AG09309 (cell line): Measurements from ENCODE around the gene HOXA13.

Experiments used
- DNase-seq: peaks from one replicate; pipeline ENCODE4 v3.0.0-alpha.2; 2010; ENCODE audit warnings: low read depth
- H3K4me3 ChIP-seq: 2 replicates; pipeline ENCODE4 v1.5.1; 2011; ENCODE audit warnings: mild to moderate bottlenecking, low read depth, low read length, moderate library complexity; ENCODE audit not compliant: control insufficient read depth
- CTCF ChIP-seq: IDR thresholded peaks from 2 replicates; pipeline ENCODE4 v1.5.1; 2011; ENCODE audit warnings: mild to moderate bottlenecking, low read depth, low read length, inconsistent platforms; ENCODE audit not compliant: insufficient read depth, control insufficient read depth; ENCODE audit errors: missing control alignments

Gene HOXA13

GRCh38 chr7:27160145-27160545 lies 39.7 kb downstream of the HOXA13 start:
- TF ChIP-seq CTCF, result no peak
- H3K4me3 ChIP-seq, result peak overlapping the region; percentile 87
- DNase-seq, result no peak

DNA sequence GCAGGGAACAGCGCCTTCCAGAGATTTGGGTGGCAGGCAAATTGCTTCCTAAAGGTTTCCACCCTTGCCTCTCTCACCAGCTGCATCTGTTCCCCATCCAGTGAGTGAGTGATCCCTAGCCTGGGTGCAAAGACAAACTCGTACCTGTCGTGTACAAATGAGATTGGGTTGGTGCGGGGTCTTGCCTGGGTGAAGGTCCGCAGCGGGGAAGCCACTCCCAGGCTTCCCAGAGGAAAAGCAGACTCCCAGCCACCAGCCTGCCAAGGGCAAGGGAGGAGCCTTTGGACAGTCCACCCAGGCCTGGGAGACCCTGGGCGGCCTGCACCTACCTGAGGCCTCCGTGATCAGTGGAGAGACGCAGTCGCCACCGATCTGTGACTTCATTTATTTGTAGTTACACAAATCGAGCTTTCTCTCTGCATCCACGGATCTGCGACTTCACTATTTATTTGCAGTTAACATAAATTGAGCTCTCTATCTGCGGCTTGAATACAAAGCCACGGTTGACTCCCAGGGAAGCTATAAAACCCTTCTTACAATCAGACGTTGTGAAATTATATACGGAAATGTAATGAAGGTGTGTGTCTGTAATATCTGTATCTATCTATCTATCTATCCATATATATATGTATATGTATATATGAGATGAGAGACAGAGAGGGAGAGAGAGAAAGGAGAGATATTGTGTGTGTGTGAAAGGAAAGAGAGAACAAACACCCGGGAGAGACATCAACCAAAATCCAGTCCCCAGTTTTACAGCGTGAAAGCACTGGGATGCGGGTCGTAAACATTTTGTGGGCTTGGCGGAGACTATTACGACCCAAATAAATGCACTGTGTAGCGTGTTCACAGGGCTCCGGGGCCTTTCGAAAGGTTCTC lies 40.4 kb downstream of the HOXA13 start:
- no peak overlapping the region for H3K4me3 ChIP-seq
- TF ChIP-seq CTCF, result no peak
- no peak for DNase-seq

DNA sequence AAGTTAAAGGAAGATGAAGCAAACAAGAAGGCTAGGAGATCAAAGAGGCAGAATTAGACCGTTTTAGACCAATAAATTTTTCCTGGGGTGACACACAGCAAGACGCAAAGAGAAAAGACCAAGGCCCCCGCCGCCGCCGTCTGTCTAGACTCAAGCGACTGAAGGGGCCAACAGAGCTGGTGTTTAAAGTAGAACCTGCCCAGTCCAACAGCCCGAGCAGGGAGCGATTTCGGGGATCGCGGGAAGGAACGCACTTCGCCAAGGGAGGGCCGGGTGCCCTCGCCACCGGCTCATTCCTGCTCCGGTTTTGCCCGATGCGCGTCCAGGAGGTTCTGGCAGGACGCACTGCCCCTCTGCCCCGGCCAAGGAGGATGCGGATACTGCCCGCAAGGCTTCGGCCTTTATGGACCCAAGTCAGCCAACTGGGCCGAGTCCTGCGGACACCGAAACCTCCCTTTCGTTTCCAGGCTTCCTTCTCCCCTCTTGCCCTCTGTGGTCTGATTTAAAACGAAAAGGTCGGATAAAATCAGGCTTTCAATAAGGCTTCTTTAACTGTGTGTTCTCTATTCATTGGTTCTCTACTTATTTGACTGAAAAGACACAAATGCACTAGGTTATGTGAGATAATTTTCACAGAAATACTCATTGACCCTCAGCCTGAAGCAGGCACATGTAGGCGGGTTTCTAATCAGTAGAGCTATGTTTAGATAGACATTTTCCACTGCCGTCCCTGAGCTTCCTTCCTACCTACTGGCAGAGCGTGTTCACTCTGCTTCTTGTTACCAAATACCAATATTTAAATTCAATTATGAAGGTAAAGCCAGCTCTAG lies 41.2 kb downstream of the HOXA13 start:
- DNase-seq, result no peak
- no peak overlapping the region for H3K4me3 ChIP-seq
- no peak for TF ChIP-seq CTCF

DNA sequence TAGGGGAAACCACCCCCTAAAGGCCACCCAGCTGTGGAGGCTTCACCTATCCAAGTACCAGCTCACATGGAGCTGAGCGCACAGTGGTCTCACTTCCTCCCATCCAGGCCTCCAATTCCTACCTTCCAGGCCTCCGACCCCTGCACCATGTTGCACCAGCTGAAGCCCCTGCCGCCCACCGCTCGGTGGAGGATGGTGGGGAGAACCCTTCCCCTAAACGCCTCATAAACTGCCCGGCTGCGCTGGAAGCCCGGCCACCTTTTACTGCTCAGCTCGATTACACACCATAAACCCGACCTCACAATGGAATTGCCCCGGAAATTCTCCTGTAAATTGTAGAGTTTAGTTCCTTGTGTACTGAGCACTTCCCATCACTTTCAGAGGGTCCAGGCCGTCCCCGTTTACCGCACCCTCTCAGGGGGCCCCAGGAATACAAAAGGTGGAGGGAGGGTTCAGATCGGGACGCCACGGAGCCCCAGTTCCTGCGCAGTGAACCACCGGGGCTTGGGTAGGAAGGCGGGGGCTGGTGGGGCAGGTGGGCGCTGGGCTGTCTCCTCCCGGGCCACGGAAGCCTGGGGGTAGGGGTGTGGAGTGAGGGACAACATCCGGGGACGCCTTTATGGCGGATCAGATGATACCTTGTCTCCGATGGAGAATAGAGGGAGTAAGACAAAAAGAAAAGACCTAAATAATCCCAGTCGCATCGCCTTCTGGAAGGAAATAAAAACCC lies 42.0 kb downstream of the HOXA13 start:
- TF ChIP-seq CTCF, result no peak
- no peak overlapping the region for H3K4me3 ChIP-seq
- DNase-seq, result no peak

DNA sequence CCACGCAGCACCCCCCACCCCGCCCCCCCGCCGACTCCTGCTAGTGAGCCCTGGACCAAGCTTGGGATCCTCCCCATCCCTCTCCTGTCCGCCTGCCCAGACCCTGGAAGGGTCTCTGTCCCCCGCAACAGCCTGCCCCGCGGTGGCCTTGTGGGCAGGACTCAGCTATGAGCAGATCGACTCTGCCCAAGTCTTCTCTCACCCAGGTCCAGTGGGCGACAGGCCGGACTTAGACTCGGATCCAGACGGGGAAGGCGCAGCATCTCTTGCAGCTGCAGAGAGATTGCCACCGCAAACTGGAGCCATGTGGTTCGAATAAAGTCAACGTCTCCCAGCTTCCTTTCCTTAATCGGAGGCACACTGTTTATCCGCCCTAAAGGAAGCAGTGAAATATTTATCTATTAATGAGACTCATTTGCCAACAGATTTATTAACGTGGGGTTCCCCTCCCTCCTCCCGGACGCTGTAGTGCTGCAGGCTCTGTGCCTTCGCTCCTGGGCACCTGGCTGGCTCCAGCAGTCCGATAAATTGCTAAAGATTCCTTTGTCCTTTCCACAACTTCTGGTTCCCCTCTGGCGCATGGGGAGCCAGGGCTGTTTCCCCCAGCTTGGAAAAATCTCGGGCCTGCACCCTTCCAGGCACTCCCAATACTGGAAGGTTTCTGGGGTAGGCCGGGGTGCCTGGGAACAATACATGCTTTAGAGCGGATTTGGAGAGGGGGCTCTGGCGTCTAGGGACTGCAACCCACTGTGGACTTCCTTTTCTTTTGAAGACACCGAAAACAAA lies 42.8 kb downstream of the HOXA13 start:
- DNase-seq, result no peak
- peak overlapping the region; percentile 73 for H3K4me3 ChIP-seq
- TF ChIP-seq CTCF, result no peak

GRCh38 chr7:27156508-27156898 lies 43.4 kb downstream of the HOXA13 start, which contains the start of gene HOXA7:
HOXA7 (minus strand) TSS chr7:27156675; CDS start chr7:27156545, 130 bp downstream.
- DNase-seq, result no peak
- peak within 1 kb of the TSS; percentile 73 for H3K4me3 ChIP-seq
- no peak for TF ChIP-seq CTCF
